ENCODE measurements around the gene MICAL1. TPM values are rescaled to one million over a fixed set of nuclear protein-coding genes. Genes with fewer than 3 reads are reported as not detected.

The MICAL1 gene
- total RNA-seq, 1 experiment from 2014 or later = 92.9 TPM

DNA sequence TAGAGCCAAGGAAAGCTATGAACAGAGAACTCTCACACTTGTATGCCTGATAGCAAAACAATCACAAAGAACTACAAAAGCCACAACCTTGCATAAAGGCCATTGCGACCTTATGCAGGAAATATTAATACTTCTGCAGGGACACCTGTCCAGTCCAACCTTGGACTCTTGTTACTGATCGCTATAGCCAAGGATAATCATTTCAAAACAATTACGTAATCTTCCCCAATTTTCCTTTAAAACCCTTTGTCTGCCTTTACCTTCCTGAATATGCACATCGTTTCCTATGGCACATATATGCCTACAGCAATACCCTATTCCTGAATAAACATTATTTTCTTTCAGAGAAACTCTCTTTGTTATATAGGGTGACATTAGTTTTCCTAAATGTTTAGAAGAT is 37.9 kb downstream of the MICAL1 start:
- TF ChIP-seq, protein P1, sequence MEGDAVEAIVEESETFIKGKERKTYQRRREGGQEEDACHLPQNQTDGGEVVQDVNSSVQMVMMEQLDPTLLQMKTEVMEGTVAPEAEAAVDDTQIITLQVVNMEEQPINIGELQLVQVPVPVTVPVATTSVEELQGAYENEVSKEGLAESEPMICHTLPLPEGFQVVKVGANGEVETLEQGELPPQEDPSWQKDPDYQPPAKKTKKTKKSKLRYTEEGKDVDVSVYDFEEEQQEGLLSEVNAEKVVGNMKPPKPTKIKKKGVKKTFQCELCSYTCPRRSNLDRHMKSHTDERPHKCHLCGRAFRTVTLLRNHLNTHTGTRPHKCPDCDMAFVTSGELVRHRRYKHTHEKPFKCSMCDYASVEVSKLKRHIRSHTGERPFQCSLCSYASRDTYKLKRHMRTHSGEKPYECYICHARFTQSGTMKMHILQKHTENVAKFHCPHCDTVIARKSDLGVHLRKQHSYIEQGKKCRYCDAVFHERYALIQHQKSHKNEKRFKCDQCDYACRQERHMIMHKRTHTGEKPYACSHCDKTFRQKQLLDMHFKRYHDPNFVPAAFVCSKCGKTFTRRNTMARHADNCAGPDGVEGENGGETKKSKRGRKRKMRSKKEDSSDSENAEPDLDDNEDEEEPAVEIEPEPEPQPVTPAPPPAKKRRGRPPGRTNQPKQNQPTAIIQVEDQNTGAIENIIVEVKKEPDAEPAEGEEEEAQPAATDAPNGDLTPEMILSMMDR (conservative IDR thresholded peaks at IDR 0.05) = no peak
- no CpG with 5 or more reads among the region's 4 CpGs for WGBS (ENCODE audit: extremely low coverage, insufficient read length, low lambda C conversion rate)

More for the DNA sequence above, 37.9 kb downstream of the MICAL1 start:
- Histone ChIP-seq H3K23ac (ENCODE audit: insufficient read length, low read depth, low read length) (no peak overlapping the region), H2AFZ (ENCODE audit: low read length) (no peak overlapping the region), H4K8ac (replicated peaks; ENCODE audit: insufficient read length, low read depth, low read length) (no peak overlapping the region), H3K18ac (ENCODE audit: insufficient read length, low read depth, low read length) (no peak overlapping the region), H2AK5ac (ENCODE audit: insufficient read length, low read length) (no peak overlapping the region), H3K9me3 (ENCODE audit: control insufficient read depth, low read depth, low read length) (no peaks in the 10 kb centered on the region), H3K4me1 (ENCODE audit: insufficient read depth, low read length) (no peaks in the 10 kb centered on the region), H3K14ac (ENCODE audit: insufficient read depth, low read length) (no peak overlapping the region), H4K20me1 (ENCODE audit: control insufficient read depth, insufficient read depth, insufficient read length) (no peaks in the 10 kb centered on the region), H2BK15ac (ENCODE audit: low read depth, low read length) (no peak overlapping the region), H4K5ac (ENCODE audit: insufficient read length, low read depth, low read length) (no peak overlapping the region), H2BK5ac (ENCODE audit: insufficient read length, low read length) (no peak overlapping the region), H3K79me1 (ENCODE audit: insufficient read depth, low read depth, low read length, poor library complexity, severe bottlenecking) (no peaks in the 10 kb centered on the region), H2BK20ac (ENCODE audit: low read depth, low read length, poor library complexity, severe bottlenecking) (no peak overlapping the region), H3K9ac (ENCODE audit: extremely low read depth, insufficient read length, low read length) (no peak overlapping the region), H3T11ph (ENCODE audit: low read length) (no peak overlapping the region), H2BK12ac (ENCODE audit: insufficient read length, low read depth, low read length) (no peak overlapping the region), H3K4ac (ENCODE audit: low read depth, low read length) (no peak overlapping the region), H3K4me2 (ENCODE audit: insufficient read depth, insufficient read length, low read length) (no peak overlapping the region), H3K23me2 (ENCODE audit: insufficient read length, low read depth, low read length, poor library complexity, severe bottlenecking) (no peaks in the 10 kb centered on the region), H3K27me3 (ENCODE audit: insufficient read depth, low read length) (no peaks in the 10 kb centered on the region), H2BK120ac (ENCODE audit: low read depth, low read length, poor library complexity, severe bottlenecking) (no peak overlapping the region), H3K56ac (ENCODE audit: insufficient read length, low read depth, low read length) (no peak overlapping the region), H3K27ac (ENCODE audit: insufficient read length, low read depth, low read length) (no peak overlapping the region), H4K91ac (ENCODE audit: insufficient read length, low read depth, low read length) (no peak overlapping the region), H3K79me2 (ENCODE audit: insufficient read depth, low read length) (no peaks in the 10 kb centered on the region)
- H3K4me3 Mint-ChIP-seq = no peak overlapping the region
- peaks cover 0 to 2% of the 10 kb centered on the region in 2 experiments; a peak in 1 of 4 replicates for H3K4me1 Mint-ChIP-seq
- H3K36me3 Mint-ChIP-seq (ENCODE audit: insufficient read depth in 1 of 3, low read depth in 3 of 3) = no peaks in the 10 kb centered on the region
- H3K9me3 Mint-ChIP-seq = peaks cover 0 to 5% of the 10 kb centered on the region in 2 experiments; a peak in 1 of 5 replicates
- H3K27me3 Mint-ChIP-seq (ENCODE audit: low read depth) = peaks cover 3% of the 10 kb centered on the region
- H3K27ac Mint-ChIP-seq = no peak overlapping the region
- DNase-seq = no peak

Data from H9 (cell line).